ENCODE data around the gene DUSP5. TPM values are rescaled to one million over a fixed set of nuclear protein-coding genes. Genes with fewer than 3 reads are reported as not detected.

Gene DUSP5
- total and polyA plus RNA-seq, 10 of the 15 experiments (the other 5 are each of a cell fraction or from before 2014, with no cell fraction given) = 2.1 to 95.9 (median 23.4) TPM

- no peaks in the 10 kb centered on the region for H3K36me3 ChIP-seq (ENCODE audit: control insufficient read depth in 2 of 2, insufficient read depth in 2 of 2, low read length in 1 of 2)
- in situ Hi-C loops (cut with MboI) = no loop called here
- ChIA-PET SMC1A (ENCODE audit: uncharacterized antibody, unreplicated experiment) (interaction anchor here (1.1 to 14.7 kb wide), 7 partner anchors 10 to 137 kb away, joined by 3 to 261 read pairs (median 6); no protein-coding TSS in a partner anchor), RAD21 (ENCODE audit: unreplicated experiment) (interaction anchor here (1.1 to 11.3 kb wide), 4 partner anchors 52 to 139 kb away, joined by 3 to 325 read pairs (median 11); no protein-coding TSS in a partner anchor), POLR2A (interaction anchor here (0.6 to 1.5 kb wide), 5 partner anchors 9 to 140 kb away, joined by 3 to 4 read pairs (median 3); no protein-coding TSS in a partner anchor), CTCF (interaction anchor here (0.9 to 16.7 kb wide), 7 partner anchors 11 to 188 kb away, joined by 3 to 251 read pairs (median 7); partner anchors contain the start of gene SMNDC1)
- FAIRE-seq (no peak), ATAC-seq (no peak), DNase-seq (ENCODE audit: low read depth, low spot score) (no peak)
- intact Hi-C loops (cut with micrococcal nuclease; ENCODE audit: unreplicated experiment) = no loop called here
- H3K4me2 ChIP-seq (ENCODE audit: control insufficient read depth, insufficient read depth) = no peak overlapping the region
- H3K9ac ChIP-seq (ENCODE audit: control insufficient read depth, insufficient read depth, low read length) = no peak overlapping the region
- peaks cover 28% of the 10 kb centered on the region for H3K79me2 ChIP-seq (ENCODE audit: control insufficient read depth, insufficient read depth, low read length)
- peaks cover 5% of the 10 kb centered on the region for H3K4me1 ChIP-seq (ENCODE audit: control insufficient read depth, insufficient read depth, low read length)
- H2AFZ ChIP-seq (ENCODE audit: control insufficient read depth, low read depth, low read length) = no peak overlapping the region
- H3K4me3 ChIP-seq = no peak overlapping the region
- BruUV-seq (replicated peaks) = no TSS peak
- no peak overlapping the region for H3K27ac ChIP-seq (ENCODE audit: control insufficient read depth, insufficient read depth)
- H3K27me3 ChIP-seq (replicated peaks in 1 of 2; ENCODE audit: control insufficient read depth in 2 of 2, insufficient read depth in 2 of 2, low read length in 1 of 2) = no peaks in the 10 kb centered on the region
- no peaks in the 10 kb centered on the region for H3K9me3 ChIP-seq (replicated peaks; ENCODE audit: control insufficient read depth, insufficient read depth, low read length)
- 78% methylated on average over 11 of the region's 11 CpGs for WGBS (ENCODE audit: insufficient coverage, insufficient replicate concordance, low lambda C conversion rate, missing lambda C conversion rate)
- no peaks in the 10 kb centered on the region for H4K20me1 ChIP-seq (ENCODE audit: control insufficient read depth, insufficient read depth)
- TF ChIP-seq CEBPZ (IDR thresholded peaks at IDR 0.05; ENCODE audit: low read depth, low read length) (no peak), IKZF1 (conservative IDR thresholded peaks at IDR 0.05) (no peak), ZNF687 (IDR thresholded peaks at IDR 0.05) (no peak), MTA3 (IDR thresholded peaks at IDR 0.05; ENCODE audit: borderline replicate concordance, low read length) (no peak), EP300 (IDR thresholded peaks at IDR 0.05; ENCODE audit: borderline replicate concordance in 1 of 2, control insufficient read depth in 1 of 2, low read depth in 2 of 2, low read length in 2 of 2) (no peak), SIN3A (IDR thresholded peaks at IDR 0.05; ENCODE audit: low read depth, low read length) (no peak), POLR2AphosphoS5 (IDR thresholded peaks at IDR 0.05; ENCODE audit: low read length) (no peak), EED (IDR thresholded peaks at IDR 0.05; ENCODE audit: low read depth) (no peak), ZBTB33 (IDR thresholded peaks at IDR 0.05) (no peak)
These were observed 3.8 kb upstream of the DUSP5 start for GRCh38 chr10:110493832-110494426.
